Sigmoid colon (tissue), 7 donors: ENCODE results near the gene IRX6. TPM values are rescaled to one million over a fixed set of nuclear protein-coding genes. Genes with fewer than 3 reads are reported as not detected.

Experiments used
- DNase-seq: peaks from one replicate; pipeline ENCODE4 v3.0.0-alpha.2; 2019
- H3K27ac ChIP-seq, 4 donors: fragments of 200-600 bp; sonication (generic); one replicate each; pipeline ENCODE4 v1.5.1; 2016 to 2019; ENCODE audit warnings: mild to moderate bottlenecking in 1 of 4
- H3K27me3 ChIP-seq, 3 donors: fragments of 200-600 bp; sonication (generic); one replicate each; pipeline ENCODE4 v1.5.1; 2019; ENCODE audit warnings: mild to moderate bottlenecking in 1 of 3
- H3K36me3 ChIP-seq, 4 donors: fragments of 200-600 bp; sonication (generic); one replicate each; pipeline ENCODE4 v1.5.1; 2016 to 2019
- H3K4me1 ChIP-seq, 4 donors: fragments of 200-600 bp; sonication (generic); one replicate each; pipeline ENCODE4 v1.5.1; 2017 to 2019
- H3K4me3 ChIP-seq, 4 donors: fragments of 200-600 bp; sonication (generic); one replicate each; pipeline ENCODE4 v1.5.1; 2017 to 2019; ENCODE audit warnings: mild to moderate bottlenecking in 2 of 4, moderate library complexity in 1 of 4
- H3K9me3 ChIP-seq, 4 donors: fragments of 200-600 bp in 3 of 4; sonication (generic) in 3 of 4; one replicate each; pipeline versions ENCODE4 v1.5.1 to v1.6.1; 2013 to 2019
- EP300 ChIP-seq, 4 donors: sonication (generic); formaldehyde crosslinking; IDR thresholded peaks; one replicate each; pipeline ENCODE4 v1.6.1; 2017; ENCODE audit warnings: antibody characterized with exemption in 4 of 4
- POLR2A ChIP-seq, 2 donors: fragments of 450-650 bp; IDR thresholded peaks; one replicate each; pipeline ENCODE4 v1.6.1; 2016; ENCODE audit warnings: antibody characterized with exemption in 2 of 2, mild to moderate bottlenecking in 2 of 2, moderate library complexity in 2 of 2
- POLR2AphosphoS5 ChIP-seq, 4 donors: sonication (generic); formaldehyde crosslinking; IDR thresholded peaks; one replicate each; pipeline ENCODE4 v1.6.1; 2017; ENCODE audit warnings: antibody characterized with exemption in 4 of 4
- WGBS, 2 donors: extraction: QIAGEN DNeasy Blood & Tissue Kit; methylation state at CpG; one replicate each; pipeline ENCODE4 v1.1.7; 2013; 5-methylcytosine and 5-hydroxymethylcytosine counted together
- intact Hi-C: fragments of 100-400 bp; cut with DNase I; formaldehyde crosslinking; loops from one replicate; pipeline ENCODE4 v1.15.1; 2023
- polyA plus RNA-seq, 3 donors: library from polyadenylated mRNA; stranded (reverse); fragments of 200-250 nt; gene quantifications; one replicate each; pipeline ENCODE4 v1.2.3, GENCODE V29; 2013
- total RNA-seq, 4 donors: library from RNA; depleted of rRNA; stranded (reverse); fragments of >200 nt; gene quantifications; one replicate each; pipeline ENCODE4 v1.1.0, GENCODE V29; 2016
- TF ChIP-seq, protein P1 (sequence below), 4 experiments: fragments of 450-650 bp in 3 of 4; fragments of 200-600 bp in 1 of 4; IDR thresholded peaks; one replicate each; pipeline ENCODE4 v1.5.1; 2016 to 2019; ENCODE audit warnings: antibody characterized with exemption in 4 of 4, mild to moderate bottlenecking in 3 of 4, moderate library complexity in 2 of 4
- donor health status: healthy with polysubstance abuse.
- donor health status: Bipolar disorder and iron deficiency.
- donor health status: healthy.

The IRX6 gene
- total and polyA plus RNA-seq, 7 donors, result under 0.01 to 0.83 (median 0.23) TPM; not detected in 2

DNA sequence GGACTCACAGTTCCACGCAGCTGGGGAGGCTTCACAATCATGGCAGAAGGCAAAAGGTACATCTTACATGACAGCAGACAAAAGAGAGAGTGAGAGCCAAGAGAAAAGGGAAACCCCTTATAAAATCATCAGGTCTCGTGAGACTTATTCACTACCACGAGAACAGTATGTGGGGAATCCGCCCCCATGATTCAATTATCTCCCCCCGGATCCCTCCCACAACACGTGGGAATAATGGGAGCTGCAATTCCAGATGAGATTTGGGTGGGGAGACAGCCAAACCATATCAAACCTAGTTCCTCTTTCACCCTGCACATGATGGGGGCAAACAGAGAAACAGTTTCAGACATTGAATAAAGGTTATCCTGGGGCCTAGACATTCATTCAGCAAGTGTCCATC lies 32.2 kb upstream of the IRX6 start:
- Histone ChIP-seq H3K27ac (no peak overlapping the region), H3K9me3 (no peaks in the 10 kb centered on the region), H3K27me3 (no peaks in the 10 kb centered on the region), H3K36me3 (no peaks in the 10 kb centered on the region), H3K4me1 (peaks cover 0 to 15% (median 5%) of the 10 kb centered on the region in 4 donors), H3K4me3 (no peak overlapping the region)
- intact Hi-C loops, result no loop called here
- no peak for DNase-seq
- TF ChIP-seq, protein P1, sequence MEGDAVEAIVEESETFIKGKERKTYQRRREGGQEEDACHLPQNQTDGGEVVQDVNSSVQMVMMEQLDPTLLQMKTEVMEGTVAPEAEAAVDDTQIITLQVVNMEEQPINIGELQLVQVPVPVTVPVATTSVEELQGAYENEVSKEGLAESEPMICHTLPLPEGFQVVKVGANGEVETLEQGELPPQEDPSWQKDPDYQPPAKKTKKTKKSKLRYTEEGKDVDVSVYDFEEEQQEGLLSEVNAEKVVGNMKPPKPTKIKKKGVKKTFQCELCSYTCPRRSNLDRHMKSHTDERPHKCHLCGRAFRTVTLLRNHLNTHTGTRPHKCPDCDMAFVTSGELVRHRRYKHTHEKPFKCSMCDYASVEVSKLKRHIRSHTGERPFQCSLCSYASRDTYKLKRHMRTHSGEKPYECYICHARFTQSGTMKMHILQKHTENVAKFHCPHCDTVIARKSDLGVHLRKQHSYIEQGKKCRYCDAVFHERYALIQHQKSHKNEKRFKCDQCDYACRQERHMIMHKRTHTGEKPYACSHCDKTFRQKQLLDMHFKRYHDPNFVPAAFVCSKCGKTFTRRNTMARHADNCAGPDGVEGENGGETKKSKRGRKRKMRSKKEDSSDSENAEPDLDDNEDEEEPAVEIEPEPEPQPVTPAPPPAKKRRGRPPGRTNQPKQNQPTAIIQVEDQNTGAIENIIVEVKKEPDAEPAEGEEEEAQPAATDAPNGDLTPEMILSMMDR (IDR thresholded peaks at IDR 0.05), result no peak
- TF ChIP-seq POLR2A (IDR thresholded peaks at IDR 0.05), result no peak
- WGBS, 2 donors, result 77 to 78% methylated on average over 6 of the region's 6 CpGs

DNA sequence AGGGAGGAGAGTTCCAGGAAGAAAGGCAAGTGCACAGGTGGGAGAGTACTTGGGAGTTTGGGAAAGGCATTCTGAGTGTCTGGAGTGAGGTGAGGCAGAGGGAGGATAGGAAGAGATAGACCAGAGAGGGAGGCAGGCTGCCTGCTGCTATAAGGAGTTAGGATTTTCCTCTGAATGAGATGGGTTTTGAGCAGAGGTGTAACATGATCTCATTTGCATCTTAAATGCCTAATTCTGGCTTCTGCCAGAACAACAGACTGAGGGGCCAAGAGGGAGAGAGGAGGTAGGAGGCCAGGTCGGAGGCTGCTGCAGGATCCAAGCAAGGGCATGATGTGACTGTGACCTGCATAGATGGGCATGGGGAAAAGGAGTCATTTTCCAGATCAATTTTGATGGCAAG lies 31.5 kb upstream of the IRX6 start:
- TF ChIP-seq POLR2A (IDR thresholded peaks at IDR 0.05), result no peak
- TF ChIP-seq, protein P1 (IDR thresholded peaks at IDR 0.05), result no peak
- no peak for TF ChIP-seq EP300 (IDR thresholded peaks at IDR 0.05)
- Histone ChIP-seq H3K27me3 (no peaks in the 10 kb centered on the region), H3K4me1 (peaks cover 0 to 15% (median 5%) of the 10 kb centered on the region in 4 donors), H3K36me3 (no peaks in the 10 kb centered on the region), H3K27ac (no peak overlapping the region), H3K9me3 (no peaks in the 10 kb centered on the region), H3K4me3 (no peak overlapping the region)
- no peak for DNase-seq
- WGBS, 2 donors, result 63 to 64% methylated on average over 1 of the region's 1 CpG
- intact Hi-C loops, result no loop called here

DNA sequence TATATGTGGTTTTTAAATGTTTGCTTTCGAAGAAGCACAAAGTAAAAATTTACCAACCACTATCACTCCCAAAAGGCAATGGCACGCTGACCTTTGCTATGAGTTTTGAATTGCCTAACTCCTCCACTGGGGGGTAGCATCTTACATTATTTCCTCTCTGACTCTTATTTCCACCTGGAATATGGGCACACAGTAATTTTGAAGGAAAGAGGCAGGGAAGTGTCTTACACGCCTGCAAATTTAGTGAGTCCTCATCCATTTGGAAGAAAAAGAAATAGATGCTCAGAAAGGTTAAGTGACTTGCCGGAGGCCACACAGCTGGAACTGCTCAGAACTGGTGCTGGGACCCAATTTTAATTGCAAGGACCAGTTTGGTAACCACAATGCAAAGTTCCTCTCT lies 29.9 kb upstream of the IRX6 start:
- TF ChIP-seq POLR2A (IDR thresholded peaks at IDR 0.05) (no peak), EP300 (IDR thresholded peaks at IDR 0.05) (no peak), POLR2AphosphoS5 (IDR thresholded peaks at IDR 0.05) (no peak)
- TF ChIP-seq, protein P1 (IDR thresholded peaks at IDR 0.05), result no peak
- Histone ChIP-seq H3K4me3 (no peak overlapping the region), H3K27me3 (no peaks in the 10 kb centered on the region), H3K9me3 (no peaks in the 10 kb centered on the region), H3K4me1 (peaks cover 0 to 15% (median 5%) of the 10 kb centered on the region in 4 donors), H3K27ac (no peak overlapping the region), H3K36me3 (no peaks in the 10 kb centered on the region)
- DNase-seq, result no peak
- 78% methylated on average over 4 of the region's 4 CpGs for WGBS, 2 donors
- intact Hi-C loops, result no loop called here

DNA sequence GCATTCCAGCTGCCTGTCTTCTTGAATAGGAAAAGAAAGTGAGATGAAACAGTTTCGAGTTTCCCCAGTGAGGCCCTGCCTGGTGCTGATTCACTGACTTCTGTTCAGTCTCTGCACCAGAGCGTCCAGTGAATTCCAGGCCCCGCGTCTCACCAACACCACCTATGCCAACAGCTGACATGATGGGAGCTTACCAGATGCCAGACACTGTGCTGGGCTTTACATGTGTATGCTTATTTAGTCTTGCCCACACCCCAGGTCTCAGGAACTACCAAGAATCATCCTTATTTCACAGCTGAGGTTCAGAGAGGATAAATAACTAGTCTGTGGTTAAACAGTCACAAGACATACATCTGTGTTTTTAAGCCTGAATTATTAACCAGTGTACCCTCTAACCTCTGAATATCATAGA lies 29.1 kb upstream of the IRX6 start:
- WGBS, 2 donors, result 56% methylated on average over 4 of the region's 4 CpGs
- DNase-seq, result no peak
- H3K27ac ChIP-seq, result no peak overlapping the region
- H3K4me1 ChIP-seq, result peaks cover 0 to 15% (median 5%) of the 10 kb centered on the region in 4 donors
- no peaks in the 10 kb centered on the region for H3K27me3 ChIP-seq
- H3K36me3 ChIP-seq, result no peaks in the 10 kb centered on the region
- no peak overlapping the region for H3K4me3 ChIP-seq
- TF ChIP-seq POLR2A (IDR thresholded peaks at IDR 0.05), result no peak
- TF ChIP-seq EP300 (IDR thresholded peaks at IDR 0.05), result no peak
- no peak for TF ChIP-seq POLR2AphosphoS5 (IDR thresholded peaks at IDR 0.05)
- TF ChIP-seq, protein P1 (IDR thresholded peaks at IDR 0.05), result no peak
- intact Hi-C loops, result no loop called here
- no peaks in the 10 kb centered on the region for H3K9me3 ChIP-seq
